GM19043 (cell line): Measurements from ENCODE around the gene RBM20.

Source experiments
- ATAC-seq: cut with Tn5 transposase; IDR thresholded peaks from one replicate; pipeline ENCODE4 v1.9.1; 2021; ENCODE audit warnings: low read depth; ENCODE audit not compliant: unreplicated experiment

Gene RBM20

DNA sequence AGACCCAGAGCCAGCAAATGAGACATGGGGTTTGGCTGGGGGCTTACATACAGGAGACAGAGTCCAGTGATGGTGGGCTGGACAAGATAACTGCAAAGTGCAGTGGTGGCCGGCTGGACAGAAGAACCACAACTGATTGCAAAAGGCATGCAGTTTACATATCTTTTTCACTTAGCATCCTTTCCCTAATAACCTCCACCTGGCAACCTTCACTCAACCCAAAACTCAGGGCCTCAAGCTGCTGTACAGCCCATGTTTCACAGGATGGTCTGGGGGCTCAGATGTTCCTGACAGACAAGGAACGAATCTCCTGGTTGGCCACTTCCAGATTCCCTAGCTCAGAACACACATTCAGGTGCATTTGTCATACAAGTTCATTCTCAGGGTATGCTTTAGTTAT is 219.8 kb downstream of the RBM20 start:
- no peak for ATAC-seq

- ATAC-seq, result peak; percentile 45
Measured at GRCh38 chr10:110864662-110865140, 220.6 kb downstream of the RBM20 start.

GRCh38 chr10:110865186-110865808 is 221.2 kb downstream of the RBM20 start:
- no peak for ATAC-seq

DNA sequence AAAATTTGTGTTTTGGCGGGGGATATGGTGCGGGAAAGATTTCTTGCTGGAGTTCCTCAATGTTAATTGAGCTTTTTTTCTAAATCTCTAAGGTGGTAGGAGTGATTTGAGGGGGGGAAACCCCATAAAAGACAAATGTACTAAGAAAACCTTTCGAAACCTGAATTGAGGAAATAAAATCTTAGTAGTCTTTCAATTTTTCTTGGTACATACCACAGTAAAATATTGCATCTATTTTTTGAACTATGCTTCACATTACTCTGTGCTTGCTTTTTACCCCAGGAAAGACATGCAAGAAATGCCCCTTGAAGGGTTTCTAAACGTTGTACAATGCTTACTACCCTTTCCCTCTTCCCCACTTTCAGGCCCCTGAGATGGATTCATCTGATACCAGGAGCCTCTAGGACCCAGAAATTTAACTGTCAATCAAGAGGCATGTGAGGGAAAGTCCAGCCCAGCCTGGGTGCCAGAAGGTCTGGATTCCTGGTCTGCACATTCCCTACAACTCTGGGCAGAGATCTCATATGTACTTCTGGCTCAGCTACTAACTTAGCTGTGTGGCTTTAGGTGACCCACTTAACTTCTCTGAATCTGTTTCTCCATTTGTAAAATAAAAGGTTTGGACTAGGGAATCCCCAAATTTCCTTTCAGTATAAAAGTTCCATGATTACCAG is 221.8 kb downstream of the RBM20 start:
- no peak for ATAC-seq

DNA sequence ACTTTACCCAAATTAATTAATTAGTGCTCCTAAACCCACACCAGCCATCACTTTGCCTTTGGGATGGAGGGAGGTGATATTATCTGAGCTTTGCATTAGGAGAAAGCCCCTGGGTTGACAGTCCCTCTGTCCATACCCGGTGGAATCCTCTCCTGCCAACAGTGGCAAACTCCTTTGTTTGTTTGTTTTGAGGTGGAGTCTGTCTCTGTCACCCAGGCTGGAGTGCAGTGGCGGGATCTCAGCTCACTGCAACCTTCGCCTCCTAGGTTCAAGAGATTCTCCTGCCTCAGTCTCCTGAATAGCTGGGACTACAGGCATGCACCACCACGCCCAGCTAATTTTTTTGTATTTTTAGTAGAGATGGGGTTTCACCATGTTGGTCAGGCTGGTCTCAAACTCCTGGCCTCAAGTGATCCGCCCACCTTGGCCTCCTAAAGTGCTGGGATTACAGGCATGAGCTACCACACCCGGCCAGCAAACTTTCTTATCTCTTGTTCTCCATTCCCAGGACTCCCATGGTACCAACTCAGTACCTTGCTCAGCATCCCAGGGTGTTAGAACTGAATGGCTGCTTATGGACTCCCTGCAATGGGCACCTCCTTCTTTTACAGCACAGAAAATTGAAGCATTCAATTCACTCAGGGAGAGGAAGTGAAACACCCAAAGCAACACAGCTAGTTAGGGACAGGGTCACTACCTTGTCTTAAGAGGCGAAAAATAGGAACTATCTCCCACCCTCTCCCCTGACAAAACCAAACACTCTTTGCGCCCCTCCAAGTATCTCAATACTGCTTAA is 223.1 kb downstream of the RBM20 start:
- ATAC-seq, result peak; percentile 34

DNA sequence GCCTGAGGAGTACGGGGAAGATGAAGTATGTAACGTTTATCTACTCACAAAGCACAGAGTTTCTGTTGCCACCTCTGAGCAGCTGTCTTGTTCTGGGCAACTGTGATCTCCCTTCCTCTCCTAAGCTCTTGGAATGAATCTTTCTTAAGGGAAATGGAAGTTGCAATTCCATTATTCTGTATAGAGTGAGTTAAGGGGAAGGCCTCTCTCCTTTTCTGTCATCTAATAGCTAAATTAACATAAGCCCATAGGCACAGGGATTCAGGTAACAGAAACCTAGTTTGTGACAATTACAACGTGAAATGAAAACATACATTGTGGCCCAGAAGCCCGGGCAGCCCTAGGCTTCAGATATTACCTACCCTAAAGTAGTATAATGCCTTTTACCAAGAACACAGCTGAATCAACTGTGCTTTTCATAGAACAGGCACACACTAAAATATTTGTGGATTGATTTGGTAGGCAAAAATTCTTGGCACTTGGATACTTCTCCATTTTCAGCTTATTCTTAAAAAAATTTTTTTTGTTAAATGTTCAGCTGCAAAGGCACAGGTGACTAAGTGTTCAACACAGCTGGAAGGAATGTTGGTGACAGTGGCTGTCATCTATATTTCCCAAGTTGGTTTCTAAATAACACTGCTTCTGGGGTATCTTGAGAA is 223.8 kb downstream of the RBM20 start:
- no peak for ATAC-seq

GRCh38 chr10:110868981-110869380 is 224.8 kb downstream of the RBM20 start:
- ATAC-seq, result no peak

DNA sequence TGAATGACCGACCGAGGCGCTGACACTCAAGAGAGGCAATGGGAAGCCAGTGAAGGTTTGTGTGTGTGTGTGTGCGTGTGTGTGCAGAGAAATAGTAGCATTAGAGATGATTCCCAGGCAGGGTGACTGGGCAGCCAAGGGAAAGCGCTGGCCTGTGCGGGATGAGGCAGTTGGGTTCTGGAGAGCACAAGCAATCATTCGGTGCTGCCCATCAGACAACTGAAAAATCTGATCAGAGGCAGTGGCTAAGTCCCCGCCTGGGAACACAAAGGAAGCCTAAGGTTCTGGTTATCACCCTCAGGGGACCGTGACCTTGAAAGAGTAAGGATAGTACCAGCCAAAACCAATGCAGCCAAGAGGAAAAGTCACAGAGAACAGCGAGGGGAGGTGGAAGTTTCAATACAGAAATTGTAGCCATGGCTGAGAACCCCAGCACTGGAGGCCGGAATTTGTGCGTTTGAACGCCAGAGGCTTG is 226.7 kb downstream of the RBM20 start:
- ATAC-seq, result no peak

DNA sequence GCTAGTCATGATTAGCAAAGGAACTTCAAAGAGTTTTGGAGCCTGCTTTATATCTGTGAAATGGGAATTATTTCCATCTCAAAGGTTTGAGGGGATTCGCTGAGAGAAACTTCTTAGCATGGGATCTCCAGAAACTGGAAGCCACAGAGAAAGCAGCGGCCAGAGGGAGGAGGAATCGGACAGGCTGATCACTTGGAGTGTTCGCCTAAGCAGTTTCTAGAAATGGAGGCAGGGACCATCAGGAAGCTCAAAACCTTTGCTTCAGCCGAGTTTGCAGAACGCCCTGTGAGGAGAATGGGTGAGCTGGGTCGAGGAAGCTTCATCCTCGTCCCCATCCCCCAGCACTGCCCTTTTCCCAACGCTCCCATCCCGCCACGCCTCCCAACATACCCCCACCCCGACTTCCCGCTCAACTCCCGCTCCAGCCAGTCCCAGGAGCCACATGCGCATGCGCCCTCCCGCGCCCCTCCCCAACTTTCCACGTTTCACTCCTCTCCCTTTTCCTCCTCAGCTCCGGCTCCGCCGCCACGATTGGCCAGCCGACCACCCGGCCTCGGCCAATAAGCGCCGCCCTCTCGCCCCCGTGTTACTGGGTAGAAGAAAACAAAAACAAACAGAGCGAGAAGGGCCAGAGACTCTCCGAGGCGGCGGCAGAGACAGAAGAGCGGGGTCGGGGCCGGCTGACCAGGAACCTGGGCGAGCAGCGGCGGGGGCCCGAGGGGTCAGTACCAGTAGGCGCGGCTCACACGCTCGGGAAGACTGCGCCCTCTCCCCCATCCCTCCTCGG is 227.4 kb downstream of the RBM20 start, which contains the start of gene PDCD4:
TSS of gene PDCD4 (plus strand) at position 631 of the 787 bp plus-strand sequence. CDS start 4,100 bp downstream, outside the sequence.
- peak; percentile 64 for ATAC-seq

GRCh38 chr10:110872145-110872983 is 228.2 kb downstream of the RBM20 start:
- peak; percentile 27 for ATAC-seq

DNA sequence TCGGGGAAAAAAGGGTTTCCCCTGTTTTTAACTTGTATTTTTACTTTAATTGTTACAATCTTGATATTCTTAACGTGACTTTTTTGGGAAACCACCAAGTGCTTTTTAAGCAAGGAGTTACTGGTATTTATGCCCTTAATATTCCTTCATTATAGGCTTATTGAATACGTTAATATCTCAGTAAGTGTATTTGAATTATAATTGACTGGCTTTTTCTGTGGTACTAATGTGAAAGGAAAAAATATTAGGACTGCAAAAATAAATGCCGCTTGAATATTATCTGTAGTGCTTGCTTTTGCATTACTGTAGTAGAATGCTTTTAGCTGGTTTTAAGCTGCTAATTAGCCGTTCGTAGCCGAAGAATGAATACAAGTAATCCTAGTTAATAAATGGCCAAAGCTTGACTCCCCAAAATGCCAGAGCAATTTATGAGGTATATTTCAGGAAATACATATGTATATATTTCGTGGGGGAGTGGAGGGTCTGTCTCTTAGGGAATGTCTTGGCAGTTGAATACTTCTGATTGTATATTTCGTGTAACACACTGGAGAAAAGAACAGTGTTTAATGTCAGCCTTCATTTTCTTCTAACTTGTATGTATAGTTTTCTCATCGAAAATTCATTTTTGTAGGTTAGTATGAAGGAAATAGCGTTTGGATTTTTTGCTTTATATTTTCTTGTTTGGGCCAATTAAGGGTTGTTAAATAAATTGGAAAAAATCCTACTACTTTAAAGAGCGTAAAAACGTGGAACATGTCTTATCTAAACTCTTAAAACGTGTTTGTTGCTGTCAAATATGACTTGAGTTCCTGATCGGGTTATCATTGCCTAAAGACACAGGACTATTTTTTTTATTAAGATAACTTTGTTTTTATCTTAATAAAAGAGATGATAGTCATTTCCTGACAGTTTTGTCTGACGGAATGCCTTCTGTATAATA is 229.1 kb downstream of the RBM20 start:
- ATAC-seq, result no peak

DNA sequence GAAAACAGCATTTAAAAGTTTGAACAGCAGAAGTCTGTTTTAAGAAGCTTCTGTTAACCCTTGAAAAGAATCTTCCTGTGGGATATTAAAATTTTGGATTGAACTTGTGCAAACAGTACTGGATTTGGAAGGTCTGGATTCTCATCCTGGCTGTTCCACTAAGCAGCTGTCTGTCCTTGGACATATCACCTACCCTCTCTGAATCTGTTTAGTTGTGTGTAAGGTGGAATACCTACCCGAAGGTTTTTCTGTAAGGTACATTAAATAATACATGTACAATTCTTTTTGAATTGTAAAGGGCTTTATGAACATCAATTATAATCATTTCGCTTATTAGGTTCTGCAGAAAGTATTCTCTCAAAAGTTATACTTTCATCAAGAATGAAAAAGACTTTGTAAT is 229.8 kb downstream of the RBM20 start:
- no peak for ATAC-seq

- ATAC-seq, result no peak
Measured at GRCh38 chr10:110876000-110876399, 231.9 kb downstream of the RBM20 start.

DNA sequence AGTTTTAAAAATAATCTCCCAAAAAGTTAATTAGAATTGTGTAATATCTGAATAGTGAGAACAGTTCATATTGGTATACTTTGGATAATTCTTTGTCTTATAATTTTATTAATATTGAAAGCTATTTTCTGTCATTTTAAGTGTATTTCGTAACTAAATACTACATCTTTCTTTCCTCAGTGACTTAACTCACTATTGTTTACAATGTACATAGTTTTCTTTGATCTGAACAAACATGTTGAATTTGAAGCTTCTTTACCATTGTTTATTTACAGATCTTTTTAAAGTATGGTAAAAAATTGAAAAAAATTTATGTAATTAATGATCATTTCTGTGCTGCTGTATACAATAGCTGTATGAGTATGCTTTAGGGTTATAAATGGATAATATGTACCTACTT is 232.7 kb downstream of the RBM20 start:
- ATAC-seq, result no peak

- no peak for ATAC-seq
Measured at GRCh38 chr10:110880012-110880411, 235.9 kb downstream of the RBM20 start.

DNA sequence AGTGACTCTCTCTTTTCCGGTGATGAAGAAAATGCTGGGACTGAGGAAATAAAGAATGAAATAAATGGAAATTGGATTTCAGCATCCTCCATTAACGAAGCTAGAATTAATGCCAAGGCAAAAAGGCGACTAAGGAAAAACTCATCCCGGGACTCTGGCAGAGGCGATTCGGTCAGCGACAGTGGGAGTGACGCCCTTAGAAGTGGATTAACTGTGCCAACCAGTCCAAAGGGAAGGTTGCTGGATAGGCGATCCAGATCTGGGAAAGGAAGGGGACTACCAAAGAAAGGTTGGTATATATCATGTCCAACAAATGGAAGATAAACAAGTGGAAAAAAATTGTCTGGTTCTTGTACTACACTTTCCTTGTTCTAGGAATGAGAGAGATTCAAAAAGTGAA is 237.1 kb downstream of the RBM20 start:
- no peak for ATAC-seq

GRCh38 chr10:110881905-110882304 is 237.8 kb downstream of the RBM20 start:
- ATAC-seq, result no peak

DNA sequence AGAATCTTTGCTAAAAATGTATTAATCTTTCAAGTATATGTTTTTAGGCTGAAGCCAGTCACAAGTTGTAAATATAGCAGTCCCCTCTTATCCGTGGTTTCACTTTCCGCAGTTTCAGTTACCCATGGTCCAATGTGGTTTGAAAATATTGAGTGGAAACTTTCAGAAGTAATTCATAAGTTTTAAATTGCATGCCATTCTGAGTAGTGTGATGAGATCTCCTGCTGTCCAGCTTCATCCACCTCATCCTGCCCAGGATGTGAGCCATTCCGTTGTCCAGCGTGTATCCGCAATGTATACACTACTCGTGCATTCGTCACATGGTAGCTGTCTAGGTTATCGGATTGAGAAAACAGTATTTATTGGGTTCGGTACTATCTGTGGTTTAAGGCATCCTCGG is 239.8 kb downstream of the RBM20 start:
- no peak for ATAC-seq
